HepG2 (cell line): ENCODE data around the gene CRK. TPM values are rescaled to one million over a fixed set of nuclear protein-coding genes. Genes with fewer than 3 reads are reported as not detected.

Experiments used
- CEBPG ChIP-seq: IDR thresholded peaks from 2 replicates; pipeline ENCODE4 v1.6.1; 2016
- ELF4 ChIP-seq: sonication (generic); formaldehyde crosslinking; IDR thresholded peaks from 2 replicates; pipeline ENCODE4 v1.5.0; 2020; ENCODE audit warnings: missing genetic modification reagents, mild to moderate bottlenecking, moderate library complexity, borderline replicate concordance
- ERF ChIP-seq: IDR thresholded peaks from 2 replicates; pipeline ENCODE4 v1.6.1; 2018; ENCODE audit warnings: missing biosample characterization, missing genetic modification reagents
- FOXP4 ChIP-seq: sonication (generic); formaldehyde crosslinking; IDR thresholded peaks from 2 replicates; pipeline ENCODE4 v1.4.0; 2020; ENCODE audit warnings: missing genetic modification reagents
- HIC2 ChIP-seq: sonication (generic); formaldehyde crosslinking; IDR thresholded peaks from 2 replicates; pipeline ENCODE4 v1.9.0; 2022; ENCODE audit warnings: low read depth, missing genetic modification reagents
- HIVEP1 ChIP-seq: sonication (generic); formaldehyde crosslinking; IDR thresholded peaks from 2 replicates; pipeline ENCODE4 v1.4.0; 2020; ENCODE audit warnings: mild to moderate bottlenecking, missing genetic modification reagents
- IRF9 ChIP-seq: sonication (generic); formaldehyde crosslinking; IDR thresholded peaks from 2 replicates; pipeline ENCODE4 v1.8.0; 2022; ENCODE audit warnings: missing genetic modification reagents, mild to moderate bottlenecking, borderline replicate concordance
- KLF6 ChIP-seq: IDR thresholded peaks from 2 replicates; pipeline ENCODE4 v1.8.0; 2016; ENCODE audit warnings: missing biosample characterization, missing genetic modification reagents
- LRRFIP1 ChIP-seq: sonication (generic); formaldehyde crosslinking; conservative IDR thresholded peaks from 2 replicates; pipeline ENCODE4 v1.4.0; 2020; ENCODE audit warnings: missing genetic modification reagents
- MIXL1 ChIP-seq: IDR thresholded peaks from 2 replicates; pipeline ENCODE4 v1.6.1; 2016
- NR1H2 ChIP-seq: sonication (generic); formaldehyde crosslinking; IDR thresholded peaks from 2 replicates; pipeline ENCODE4 v1.8.1; 2022; ENCODE audit warnings: low read depth, missing genetic modification reagents, borderline replicate concordance
- NR2C2 ChIP-seq: sonication (generic); formaldehyde crosslinking; IDR thresholded peaks from 2 replicates; pipeline ENCODE4 v1.4.0; 2020; ENCODE audit warnings: missing genetic modification reagents, mild to moderate bottlenecking, moderate library complexity, borderline replicate concordance
- PCBP1 ChIP-seq: fragments of 200-400 bp; formaldehyde crosslinking; IDR thresholded peaks from 2 replicates; pipeline ENCODE4 v1.6.1; 2017; ENCODE audit warnings: mild to moderate bottlenecking, low read depth, low read length, borderline replicate concordance
- RXRA ChIP-seq: sonication (generic); formaldehyde crosslinking; IDR thresholded peaks from 2 replicates; pipeline ENCODE4 v1.5.1; 2020; ENCODE audit warnings: missing genetic modification reagents
- SALL2 ChIP-seq: sonication (generic); formaldehyde crosslinking; IDR thresholded peaks from 2 replicates; pipeline ENCODE4 v1.8.1; 2023; ENCODE audit warnings: mild to moderate bottlenecking, missing genetic modification reagents, inconsistent platforms
- SMARCE1 ChIP-seq: fragments of 450-650 bp; IDR thresholded peaks from 2 replicates; pipeline ENCODE4 v1.6.1; 2017; ENCODE audit warnings: borderline replicate concordance
- TERF1 ChIP-seq: sonication (generic); formaldehyde crosslinking; IDR thresholded peaks from 2 replicates; pipeline ENCODE4 v1.8.0; 2022; ENCODE audit warnings: mild to moderate bottlenecking, missing genetic modification reagents, moderate library complexity
- YEATS4 ChIP-seq: sonication (generic); formaldehyde crosslinking; IDR thresholded peaks from 2 replicates; pipeline ENCODE4 v1.4.0; 2020; ENCODE audit warnings: missing genetic modification reagents, borderline replicate concordance
- ZNF24 ChIP-seq: fragments of 450-650 bp; IDR thresholded peaks from 2 replicates; pipeline ENCODE4 v1.6.1; 2017; ENCODE audit warnings: antibody characterized with exemption, mild to moderate bottlenecking
- ZNF367 ChIP-seq: sonication (generic); formaldehyde crosslinking; IDR thresholded peaks from 2 replicates; pipeline ENCODE4 v1.4.0; 2020; ENCODE audit warnings: missing genetic modification reagents, borderline replicate concordance
- ZNF782 ChIP-seq: sonication (generic); formaldehyde crosslinking; IDR thresholded peaks from 2 replicates; pipeline ENCODE4 v1.4.0; 2020; ENCODE audit warnings: missing genetic modification reagents, mild to moderate bottlenecking, borderline replicate concordance
- polyA plus RNA-seq, 8 experiments: library from polyadenylated mRNA; depleted of rRNA in 3 of 8; stranded (reverse) in 7 of 8; unstranded in 1 of 8; fragments of >200 nt; fragmentation: Illumina TruSeq in 4 of 8; extraction: Trizol in 4 of 8; gene quantifications; 2 replicates each; pipeline versions ENCODE4 v1.2.1 to v1.2.3, GENCODE V29; 2011 to 2016; ENCODE audit warnings: low read depth in 4 of 8, missing spikeins in 1 of 8, mixed read lengths in 1 of 8; ENCODE audit not compliant: insufficient read depth in 1 of 8
- total RNA-seq, 5 experiments: library from RNA; depleted of rRNA; stranded (reverse); fragments of >200 nt; fragmentation: Illumina TruSeq; extraction: Trizol; gene quantifications; 2 replicates each; pipeline ENCODE4 v1.2.3, GENCODE V29; 2016; ENCODE audit warnings: low read depth in 1 of 5

CRK gene
- total and polyA plus RNA-seq, 2 of the 13 experiments (the other 11 are each of a cell fraction or from before 2014, with no cell fraction given), result 47.4 to 54.2 TPM

GRCh38 chr17:1455797-1456599, at the start of gene CRK (continued):
- TF ChIP-seq ERF (peak; percentile 41; the same call in 1 of the 2 replicates), SMARCE1 (no peak), YEATS4 (CRISPR knock-in tag) (peak; percentile 53; the same call in 1 of the 2 replicates), RXRA (no peak), CEBPG (CRISPR knock-in tag) (no peak), PCBP1 (no peak), NR2C2 (CRISPR knock-in tag) (peak; percentile 76), ZNF24 (no peak), IRF9 (CRISPR knock-in tag) (peak; percentile 64; the same call in 1 of the 2 replicates), NR1H2 (no peak), ZNF367 (CRISPR knock-in tag) (no peak), MIXL1 (no peak), LRRFIP1 (CRISPR knock-in tag) (no peak), TERF1 (no peak), ELF4 (CRISPR knock-in tag) (no peak), FOXP4 (CRISPR knock-in tag) (no peak), ZNF782 (CRISPR knock-in tag) (no peak), KLF6 (CRISPR knock-in tag) (0 out of 2 replicates have a peak, but pooled peaks have one; percentile 34), HIC2 (CRISPR knock-in tag) (no peak), HIVEP1 (CRISPR knock-in tag) (no peak), SALL2 (CRISPR knock-in tag) (no peak; the same call in 1 of the 2 replicates)
